ENCODE data around the gene FBN1.

The FBN1 gene

DNA sequence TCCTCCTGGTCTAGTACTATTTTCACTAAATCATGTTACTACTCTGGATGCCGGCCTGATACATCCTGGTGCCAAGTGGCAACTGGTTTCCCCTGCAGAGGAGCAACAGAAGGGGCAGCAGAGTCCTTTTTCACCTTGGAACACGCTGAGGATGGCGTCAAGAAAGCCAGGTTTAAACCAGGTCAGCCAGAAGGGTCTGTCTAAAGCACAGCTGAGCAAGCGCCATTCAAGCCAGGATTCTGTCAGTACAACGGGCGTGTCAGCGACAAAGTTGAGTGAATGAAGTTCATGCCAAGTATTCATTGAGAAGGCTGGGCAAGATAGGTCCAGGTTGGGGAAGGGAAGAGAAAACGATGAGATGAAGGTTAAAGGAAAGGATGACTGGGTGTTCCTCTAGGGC, 88.2 kb downstream of the FBN1 start:
- Mint-ChIP-seq H3K36me3 (ENCODE audit: low read depth) (no peaks in the 10 kb centered on the region), H3K27ac (no peak overlapping the region), H3K27me3 (ENCODE audit: low read depth) (no peaks in the 10 kb centered on the region), H3K4me1 (ENCODE audit: low read depth) (no peaks in the 10 kb centered on the region), H3K4me3 (no peak overlapping the region), H3K9me3 (no peaks in the 10 kb centered on the region)
- no peak for DNase-seq (ENCODE audit: low spot score)

DNA sequence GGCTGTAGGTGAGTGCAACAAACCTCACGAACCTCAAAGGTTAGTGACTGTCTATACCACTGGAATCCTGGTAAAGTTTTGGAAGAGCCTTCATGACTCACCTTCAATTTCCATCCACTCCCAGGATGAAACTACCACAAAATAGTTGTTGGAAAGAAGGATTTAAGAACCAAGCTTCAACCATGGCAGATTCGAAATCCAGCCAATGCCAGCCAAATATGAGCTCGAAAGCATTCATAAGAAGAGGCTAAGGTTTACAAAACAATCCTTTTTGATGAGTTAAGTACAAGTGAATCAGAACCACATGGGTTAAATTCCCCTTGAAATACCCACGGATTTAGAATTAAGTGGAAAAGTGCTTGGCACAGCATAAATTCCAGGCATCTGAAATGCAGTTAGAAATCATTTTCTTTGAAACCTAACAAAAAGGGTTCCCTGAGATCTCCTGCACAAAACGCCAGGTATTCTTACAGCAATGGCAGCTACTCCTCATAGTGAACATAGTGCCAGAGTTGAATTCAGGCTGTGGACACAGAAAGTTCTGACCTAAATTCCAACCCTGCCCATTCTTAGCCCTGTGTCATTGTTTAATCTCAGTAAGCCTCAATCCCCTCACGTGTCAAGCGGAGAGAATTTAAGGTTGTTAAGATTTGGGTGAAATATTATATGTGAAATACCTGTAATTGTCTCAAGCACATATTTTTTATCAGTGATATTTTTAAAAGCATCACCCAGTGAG, 89.2 kb downstream of the FBN1 start:
- H3K27me3 Mint-ChIP-seq (ENCODE audit: low read depth): no peaks in the 10 kb centered on the region
- H3K9me3 Mint-ChIP-seq: no peaks in the 10 kb centered on the region
- H3K4me3 Mint-ChIP-seq: no peak overlapping the region
- H3K36me3 Mint-ChIP-seq (ENCODE audit: low read depth): no peaks in the 10 kb centered on the region
- H3K4me1 Mint-ChIP-seq (ENCODE audit: low read depth): no peaks in the 10 kb centered on the region
- no peak for DNase-seq (ENCODE audit: low spot score)
- H3K27ac Mint-ChIP-seq: no peak overlapping the region

DNA sequence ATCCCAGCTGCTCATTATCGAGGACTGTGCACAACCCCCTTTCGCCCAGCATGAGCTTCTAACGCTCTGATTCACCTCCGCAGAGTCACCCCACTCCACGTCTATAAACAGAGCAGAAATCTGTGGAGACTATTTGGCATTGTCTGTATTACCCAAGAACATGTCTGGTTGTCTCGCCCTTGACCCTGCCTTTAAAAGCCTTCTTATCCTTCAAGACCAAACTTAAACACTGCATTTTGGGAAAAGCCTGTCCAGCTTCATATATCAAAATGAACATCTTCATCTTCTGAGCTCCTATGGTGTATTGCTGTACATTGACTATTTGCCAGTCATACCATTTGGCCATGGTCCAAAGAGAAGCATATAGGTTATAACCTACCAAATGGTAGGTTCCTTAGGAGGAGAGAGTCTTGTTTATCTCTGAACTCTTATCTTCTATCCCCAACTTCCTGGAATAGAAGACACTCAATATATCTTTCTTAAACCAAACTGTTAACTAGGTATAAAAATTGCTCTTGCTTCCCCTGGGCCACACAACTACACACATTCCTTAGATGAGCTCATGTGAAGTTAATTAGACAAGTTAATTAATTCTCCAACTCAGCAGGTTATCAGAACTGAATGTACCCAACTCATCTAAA, 90.1 kb downstream of the FBN1 start:
- Mint-ChIP-seq H3K4me3 (no peak overlapping the region), H3K4me1 (ENCODE audit: low read depth) (no peaks in the 10 kb centered on the region), H3K27me3 (ENCODE audit: low read depth) (no peaks in the 10 kb centered on the region), H3K9me3 (no peaks in the 10 kb centered on the region), H3K36me3 (ENCODE audit: low read depth) (no peaks in the 10 kb centered on the region), H3K27ac (no peak overlapping the region)
- no peak for DNase-seq (ENCODE audit: low spot score)

DNA sequence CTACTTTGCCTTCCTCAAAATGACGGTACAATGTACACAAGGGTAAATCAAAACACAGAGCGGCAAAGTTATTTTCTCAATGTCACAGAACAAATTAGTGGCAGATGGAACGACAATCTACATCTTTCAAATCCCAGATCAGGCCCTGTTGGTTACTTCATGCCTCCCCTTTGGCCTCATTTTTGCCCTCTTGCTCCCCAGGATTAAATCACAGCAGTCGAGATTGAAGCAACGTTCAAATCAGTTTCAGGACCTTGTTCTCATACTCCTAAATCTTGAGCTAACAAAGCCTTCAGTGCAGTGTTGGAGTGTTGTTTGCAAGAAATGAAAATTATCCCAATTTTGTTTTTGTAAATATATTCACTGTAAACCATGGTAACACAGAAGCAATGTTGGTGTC, 91.4 kb downstream of the FBN1 start:
- no peak overlapping the region for H3K4me3 Mint-ChIP-seq
- no peaks in the 10 kb centered on the region for H3K27me3 Mint-ChIP-seq (ENCODE audit: low read depth)
- H3K9me3 Mint-ChIP-seq: no peaks in the 10 kb centered on the region
- no peak for DNase-seq (ENCODE audit: low spot score)
- H3K36me3 Mint-ChIP-seq (ENCODE audit: low read depth): no peaks in the 10 kb centered on the region
- H3K4me1 Mint-ChIP-seq (ENCODE audit: low read depth): no peaks in the 10 kb centered on the region
- no peak overlapping the region for H3K27ac Mint-ChIP-seq

DNA sequence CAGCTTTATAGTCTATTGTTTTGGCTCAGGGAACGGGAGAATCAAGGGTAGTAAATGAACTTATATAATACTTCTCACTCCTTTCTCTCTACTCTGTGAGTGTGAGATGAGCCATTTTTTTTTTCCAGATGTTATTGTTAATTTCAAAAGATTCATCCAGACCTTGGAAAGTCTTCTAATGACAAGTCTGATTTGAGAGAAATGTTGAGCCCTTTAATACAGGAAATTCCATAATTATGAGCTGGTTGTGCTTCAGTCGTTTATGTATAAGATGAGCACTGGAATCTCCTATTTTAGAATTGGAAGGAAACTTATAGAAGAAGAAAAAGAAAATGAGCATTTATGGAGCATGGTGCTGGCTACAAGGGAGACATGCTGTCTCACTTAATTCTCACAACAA, 92.0 kb downstream of the FBN1 start:
- Mint-ChIP-seq H3K4me3 (no peak overlapping the region), H3K27me3 (ENCODE audit: low read depth) (no peaks in the 10 kb centered on the region), H3K36me3 (ENCODE audit: low read depth) (no peaks in the 10 kb centered on the region), H3K4me1 (ENCODE audit: low read depth) (no peaks in the 10 kb centered on the region), H3K27ac (no peak overlapping the region), H3K9me3 (no peaks in the 10 kb centered on the region)
- DNase-seq (ENCODE audit: low spot score): no peak

DNA sequence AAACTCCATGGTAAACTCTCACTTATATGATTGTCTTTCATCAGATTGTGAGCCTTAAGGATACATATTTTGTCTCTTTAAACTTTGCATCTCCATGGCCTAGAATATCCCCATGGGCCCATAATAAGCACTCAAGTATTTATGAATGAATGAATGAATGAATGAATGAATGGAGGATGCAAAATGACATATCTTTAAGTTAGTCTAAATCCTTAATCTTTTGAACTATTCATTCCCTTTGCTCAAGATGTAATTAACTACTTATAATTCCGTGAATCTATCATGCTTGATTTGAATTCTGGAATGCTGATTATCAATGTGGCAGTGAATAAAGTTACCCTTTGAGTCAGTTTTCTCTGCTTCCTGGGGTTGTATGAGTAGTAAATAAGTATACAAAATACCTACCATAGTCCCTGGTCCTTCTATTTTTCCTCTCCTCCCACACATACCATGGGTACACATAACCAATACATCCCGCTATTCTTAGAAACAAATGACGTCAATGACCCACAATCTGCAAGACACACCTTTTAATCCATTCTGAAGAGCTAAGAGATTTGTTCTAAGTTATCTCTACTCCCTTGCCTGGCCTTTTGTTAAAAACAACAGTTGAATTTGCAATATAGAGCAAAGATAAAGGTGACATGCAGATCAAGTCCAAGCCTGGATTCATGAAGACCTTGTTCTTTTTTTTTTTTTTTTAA, 94.5 kb downstream of the FBN1 start:
- H3K27ac Mint-ChIP-seq: no peak overlapping the region
- no peak overlapping the region for H3K4me3 Mint-ChIP-seq
- H3K27me3 Mint-ChIP-seq (ENCODE audit: low read depth): peaks cover 3% of the 10 kb centered on the region
- no peak for DNase-seq (ENCODE audit: low spot score)
- H3K4me1 Mint-ChIP-seq (ENCODE audit: low read depth): no peaks in the 10 kb centered on the region
- H3K36me3 Mint-ChIP-seq (ENCODE audit: low read depth): no peaks in the 10 kb centered on the region
- H3K9me3 Mint-ChIP-seq: no peaks in the 10 kb centered on the region

DNA sequence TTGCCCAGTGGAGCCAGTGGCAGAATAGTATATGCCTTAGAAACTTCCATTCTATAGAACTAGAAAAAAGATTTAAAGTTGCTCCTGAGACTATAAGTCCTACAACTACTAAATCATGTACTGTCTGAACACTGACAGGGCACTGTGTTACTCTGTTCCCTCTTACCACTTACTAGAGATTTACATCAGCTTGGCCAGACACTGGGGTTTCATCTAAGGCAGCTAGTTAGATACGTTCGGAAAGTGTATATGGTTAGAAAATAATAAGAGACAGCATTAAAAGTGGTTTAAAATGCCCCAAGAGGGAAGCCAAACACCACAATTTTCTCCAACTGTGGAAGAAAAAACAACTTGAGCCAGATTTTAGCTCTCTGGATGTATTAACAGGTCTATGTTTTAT, 97.1 kb downstream of the FBN1 start:
- H3K4me1 Mint-ChIP-seq (ENCODE audit: low read depth): no peaks in the 10 kb centered on the region
- H3K27me3 Mint-ChIP-seq (ENCODE audit: low read depth): peaks cover 3% of the 10 kb centered on the region
- no peak overlapping the region for H3K4me3 Mint-ChIP-seq
- H3K36me3 Mint-ChIP-seq (ENCODE audit: low read depth): no peaks in the 10 kb centered on the region
- H3K27ac Mint-ChIP-seq: no peak overlapping the region
- DNase-seq (ENCODE audit: low spot score): no peak
- no peaks in the 10 kb centered on the region for H3K9me3 Mint-ChIP-seq

DNA sequence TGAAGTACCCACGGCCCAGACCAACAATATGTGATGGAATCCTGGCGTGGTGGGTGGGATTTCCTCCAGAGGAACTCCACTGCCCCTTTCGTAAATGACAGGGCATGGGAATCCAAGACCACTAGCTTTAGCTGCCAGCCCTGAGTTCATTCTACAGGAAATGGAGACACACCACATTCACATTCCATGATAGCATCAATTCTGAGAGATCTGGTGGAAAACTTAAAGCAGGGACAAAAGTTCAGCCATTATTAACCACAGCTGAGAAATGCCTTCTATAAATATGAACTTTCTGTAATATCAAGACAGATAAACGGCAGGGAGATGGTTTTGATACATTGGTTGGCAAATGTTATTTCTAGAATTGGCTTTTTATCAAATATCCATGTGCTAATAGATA, 98.2 kb downstream of the FBN1 start:
- peaks cover 3% of the 10 kb centered on the region for H3K27me3 Mint-ChIP-seq (ENCODE audit: low read depth)
- no peaks in the 10 kb centered on the region for H3K36me3 Mint-ChIP-seq (ENCODE audit: low read depth)
- H3K4me3 Mint-ChIP-seq: no peak overlapping the region
- H3K9me3 Mint-ChIP-seq: no peaks in the 10 kb centered on the region
- H3K27ac Mint-ChIP-seq: no peak overlapping the region
- no peak for DNase-seq (ENCODE audit: low spot score)
- H3K4me1 Mint-ChIP-seq (ENCODE audit: low read depth): no peaks in the 10 kb centered on the region

DNA sequence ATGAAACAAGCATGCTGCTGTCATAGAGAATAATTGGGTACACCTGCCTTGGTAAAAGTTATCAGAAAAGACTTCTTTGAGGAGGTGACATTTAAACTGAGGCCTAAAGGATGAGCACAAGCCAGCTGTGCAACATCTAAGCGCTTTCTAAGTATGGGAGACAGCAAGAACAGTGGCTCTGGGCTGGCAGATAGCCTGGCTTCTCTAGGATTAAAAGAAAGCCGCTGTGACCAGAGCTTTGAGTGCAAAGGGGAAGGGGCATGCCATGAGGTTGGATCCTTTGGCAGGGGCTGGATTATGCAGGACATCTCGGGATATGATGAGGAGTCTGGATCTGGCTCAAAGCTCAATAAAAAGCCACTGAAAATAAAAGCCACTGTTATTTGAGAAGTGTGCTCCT, 99.2 kb downstream of the FBN1 start:
- H3K27ac Mint-ChIP-seq: no peak overlapping the region
- H3K36me3 Mint-ChIP-seq (ENCODE audit: low read depth): no peaks in the 10 kb centered on the region
- H3K4me3 Mint-ChIP-seq: no peak overlapping the region
- H3K4me1 Mint-ChIP-seq (ENCODE audit: low read depth): no peaks in the 10 kb centered on the region
- DNase-seq (ENCODE audit: low spot score): no peak
- H3K27me3 Mint-ChIP-seq (ENCODE audit: low read depth): peaks cover 3% of the 10 kb centered on the region
- no peaks in the 10 kb centered on the region for H3K9me3 Mint-ChIP-seq

DNA sequence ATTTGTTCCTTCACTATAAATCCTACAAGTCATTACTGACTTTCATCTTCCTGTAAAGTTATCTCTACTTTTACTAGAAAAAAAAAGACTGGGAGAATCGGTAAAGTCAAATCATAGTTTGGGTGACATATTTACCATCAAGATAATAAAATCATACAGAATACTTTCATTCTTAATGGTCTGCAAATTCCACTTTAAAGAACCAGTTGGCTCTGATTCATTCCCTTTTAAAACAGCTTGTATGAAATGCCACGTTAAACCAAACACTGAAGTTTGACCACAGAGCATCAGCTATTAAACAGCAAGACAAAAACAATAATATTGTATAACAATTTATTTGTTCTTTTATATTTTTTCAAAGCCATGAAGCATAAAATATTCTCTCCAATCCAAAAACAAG, 100.7 kb downstream of the FBN1 start:
- no peak overlapping the region for H3K27ac Mint-ChIP-seq
- H3K4me1 Mint-ChIP-seq (ENCODE audit: low read depth): no peaks in the 10 kb centered on the region
- H3K4me3 Mint-ChIP-seq: no peak overlapping the region
- no peaks in the 10 kb centered on the region for H3K9me3 Mint-ChIP-seq
- H3K27me3 Mint-ChIP-seq (ENCODE audit: low read depth): peaks cover 3% of the 10 kb centered on the region
- no peak for DNase-seq (ENCODE audit: low spot score)
- H3K36me3 Mint-ChIP-seq (ENCODE audit: low read depth): no peaks in the 10 kb centered on the region

DNA sequence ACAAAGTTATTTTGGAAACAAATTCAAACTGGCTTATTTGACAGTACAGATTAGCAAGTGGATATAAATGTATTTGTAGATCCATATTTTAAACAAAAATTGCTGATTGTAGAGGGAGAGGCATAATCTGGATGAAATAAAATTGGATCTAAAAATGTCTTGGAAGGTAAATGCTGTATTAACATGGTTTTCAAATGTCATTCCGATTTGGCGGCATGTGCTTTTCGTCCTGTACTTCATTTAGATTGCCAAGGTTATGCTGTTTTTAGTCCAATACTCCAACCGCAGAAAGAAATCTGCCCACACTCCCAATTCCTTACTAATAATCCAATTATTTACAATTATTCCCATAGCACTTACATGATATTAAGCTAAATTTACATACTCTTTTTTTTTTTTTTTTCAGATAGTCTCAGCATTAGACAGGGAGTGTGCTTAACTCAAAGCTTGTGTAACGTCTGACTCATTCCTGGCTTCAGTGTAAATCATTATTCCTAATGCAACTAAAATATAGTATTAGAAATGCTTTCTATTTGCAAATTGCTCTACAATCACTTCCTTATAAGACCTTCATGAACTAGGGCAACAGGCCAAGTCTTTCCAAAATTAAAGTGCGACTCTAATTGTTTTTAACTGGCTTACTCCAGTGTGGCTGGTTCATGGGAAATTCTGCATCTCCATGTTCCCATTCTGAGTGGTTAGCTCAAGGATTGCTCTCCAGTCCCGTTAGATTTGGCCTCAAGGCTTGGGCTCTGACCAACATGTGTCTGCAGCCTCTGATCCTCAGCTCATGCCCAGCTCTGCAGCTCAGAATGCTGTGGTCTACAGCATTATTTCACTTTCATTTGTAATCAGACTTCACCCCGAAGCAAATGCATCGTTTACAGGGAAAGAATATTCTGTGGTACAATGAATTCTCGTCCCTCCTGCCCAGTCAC, 103.9 kb downstream of the FBN1 start:
- H3K27ac Mint-ChIP-seq: no peak overlapping the region
- H3K27me3 Mint-ChIP-seq (ENCODE audit: low read depth): no peaks in the 10 kb centered on the region
- H3K36me3 Mint-ChIP-seq (ENCODE audit: low read depth): no peaks in the 10 kb centered on the region
- no peaks in the 10 kb centered on the region for H3K4me1 Mint-ChIP-seq (ENCODE audit: low read depth)
- H3K9me3 Mint-ChIP-seq: no peaks in the 10 kb centered on the region
- no peak overlapping the region for H3K4me3 Mint-ChIP-seq
- DNase-seq (ENCODE audit: low spot score): no peak

DNA sequence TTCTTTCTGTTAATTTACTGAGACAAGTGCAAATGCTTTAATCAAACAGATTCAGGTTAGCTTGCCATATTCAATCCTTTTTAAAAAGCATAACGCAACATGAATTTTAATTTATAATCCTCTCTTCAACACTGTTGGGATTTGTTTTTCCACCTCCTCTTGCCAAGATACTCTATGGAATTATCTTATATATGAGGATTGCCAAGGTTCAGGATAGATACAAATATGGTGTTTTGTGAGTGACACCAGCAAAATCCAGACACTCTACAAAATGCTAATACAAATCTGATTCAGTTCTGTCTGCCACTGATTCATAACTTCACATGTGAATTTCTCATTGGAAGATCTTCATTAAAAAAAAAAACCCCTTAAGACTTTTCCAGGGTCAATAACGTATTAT, 104.8 kb downstream of the FBN1 start:
- Mint-ChIP-seq H3K4me1 (ENCODE audit: low read depth) (no peaks in the 10 kb centered on the region), H3K27me3 (ENCODE audit: low read depth) (no peaks in the 10 kb centered on the region), H3K4me3 (no peak overlapping the region), H3K36me3 (ENCODE audit: low read depth) (no peaks in the 10 kb centered on the region), H3K27ac (no peak overlapping the region), H3K9me3 (no peaks in the 10 kb centered on the region)
- DNase-seq (ENCODE audit: low spot score): no peak

DNA sequence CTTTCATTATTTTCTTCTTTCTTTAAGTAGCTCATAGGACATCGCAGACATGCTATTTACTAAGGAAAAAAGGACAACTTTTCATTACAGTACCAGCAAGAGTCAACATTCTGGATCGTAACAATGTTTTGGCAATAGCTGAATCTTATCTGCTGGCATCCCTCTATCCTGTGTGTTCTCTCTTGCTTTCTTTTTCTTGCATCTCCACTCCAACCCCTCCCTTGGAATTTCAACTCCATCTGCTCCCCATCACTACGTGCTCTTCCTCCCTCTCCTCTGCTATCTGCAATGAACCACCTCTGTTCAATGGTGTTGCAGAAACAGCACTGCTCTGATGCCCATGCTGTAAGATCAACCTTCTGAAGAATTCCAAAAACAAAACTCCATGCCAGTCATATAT, 106.6 kb downstream of the FBN1 start:
- H3K4me1 Mint-ChIP-seq (ENCODE audit: low read depth): no peaks in the 10 kb centered on the region
- H3K36me3 Mint-ChIP-seq (ENCODE audit: low read depth): no peaks in the 10 kb centered on the region
- H3K27ac Mint-ChIP-seq: no peak overlapping the region
- H3K9me3 Mint-ChIP-seq: no peaks in the 10 kb centered on the region
- no peak overlapping the region for H3K4me3 Mint-ChIP-seq
- no peaks in the 10 kb centered on the region for H3K27me3 Mint-ChIP-seq (ENCODE audit: low read depth)
- DNase-seq (ENCODE audit: low spot score): no peak
